ENCODE measurements around the gene SMIM44. TPM values are rescaled to one million over a fixed set of nuclear protein-coding genes. Genes with fewer than 3 reads are reported as not detected.
"Not testable (repeated sequence)": the region's sequence is repeated elsewhere in the genome, so short reads cannot be mapped to it uniquely, and the experiment has no call there.

The SMIM44 gene
- total RNA-seq, 1 donor from 2014 or later, result not detected

DNA sequence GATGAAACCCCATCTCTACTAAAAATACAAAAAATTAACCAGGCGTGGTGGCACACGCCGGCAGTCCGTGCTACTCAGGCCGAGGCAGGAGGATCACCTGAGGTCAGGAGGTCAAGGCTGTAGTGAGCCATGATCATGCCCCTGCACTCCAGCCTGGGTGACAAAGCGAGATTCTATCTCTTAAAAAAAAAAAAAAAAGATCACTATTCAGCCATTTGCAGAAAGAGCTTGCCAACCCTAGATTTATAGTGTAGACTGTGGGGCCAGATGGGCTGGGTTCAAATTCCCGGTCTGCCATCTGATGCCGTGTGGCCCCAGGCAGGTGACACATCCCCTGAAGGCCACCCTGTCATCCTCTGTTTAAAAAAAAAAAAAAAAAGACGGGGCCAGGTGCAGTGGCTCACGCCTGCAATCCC, 31.8 kb downstream of the SMIM44 start:
- no peak for DNase-seq (ENCODE audit: low read depth)
- Histone ChIP-seq H3K36me3 (ENCODE audit: control insufficient read depth, insufficient read depth, low read length) (peaks cover 37% of the 10 kb centered on the region), H3K27me3 (ENCODE audit: control insufficient read depth, insufficient read depth, low read length) (no peaks in the 10 kb centered on the region), H3K4me3 (ENCODE audit: low read depth, low read length) (no peak overlapping the region)
- no peak for FAIRE-seq
- TF ChIP-seq, protein P1, sequence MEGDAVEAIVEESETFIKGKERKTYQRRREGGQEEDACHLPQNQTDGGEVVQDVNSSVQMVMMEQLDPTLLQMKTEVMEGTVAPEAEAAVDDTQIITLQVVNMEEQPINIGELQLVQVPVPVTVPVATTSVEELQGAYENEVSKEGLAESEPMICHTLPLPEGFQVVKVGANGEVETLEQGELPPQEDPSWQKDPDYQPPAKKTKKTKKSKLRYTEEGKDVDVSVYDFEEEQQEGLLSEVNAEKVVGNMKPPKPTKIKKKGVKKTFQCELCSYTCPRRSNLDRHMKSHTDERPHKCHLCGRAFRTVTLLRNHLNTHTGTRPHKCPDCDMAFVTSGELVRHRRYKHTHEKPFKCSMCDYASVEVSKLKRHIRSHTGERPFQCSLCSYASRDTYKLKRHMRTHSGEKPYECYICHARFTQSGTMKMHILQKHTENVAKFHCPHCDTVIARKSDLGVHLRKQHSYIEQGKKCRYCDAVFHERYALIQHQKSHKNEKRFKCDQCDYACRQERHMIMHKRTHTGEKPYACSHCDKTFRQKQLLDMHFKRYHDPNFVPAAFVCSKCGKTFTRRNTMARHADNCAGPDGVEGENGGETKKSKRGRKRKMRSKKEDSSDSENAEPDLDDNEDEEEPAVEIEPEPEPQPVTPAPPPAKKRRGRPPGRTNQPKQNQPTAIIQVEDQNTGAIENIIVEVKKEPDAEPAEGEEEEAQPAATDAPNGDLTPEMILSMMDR (IDR thresholded peaks at IDR 0.05; ENCODE audit: insufficient read depth, low read length, severe bottlenecking), result no peak

DNA sequence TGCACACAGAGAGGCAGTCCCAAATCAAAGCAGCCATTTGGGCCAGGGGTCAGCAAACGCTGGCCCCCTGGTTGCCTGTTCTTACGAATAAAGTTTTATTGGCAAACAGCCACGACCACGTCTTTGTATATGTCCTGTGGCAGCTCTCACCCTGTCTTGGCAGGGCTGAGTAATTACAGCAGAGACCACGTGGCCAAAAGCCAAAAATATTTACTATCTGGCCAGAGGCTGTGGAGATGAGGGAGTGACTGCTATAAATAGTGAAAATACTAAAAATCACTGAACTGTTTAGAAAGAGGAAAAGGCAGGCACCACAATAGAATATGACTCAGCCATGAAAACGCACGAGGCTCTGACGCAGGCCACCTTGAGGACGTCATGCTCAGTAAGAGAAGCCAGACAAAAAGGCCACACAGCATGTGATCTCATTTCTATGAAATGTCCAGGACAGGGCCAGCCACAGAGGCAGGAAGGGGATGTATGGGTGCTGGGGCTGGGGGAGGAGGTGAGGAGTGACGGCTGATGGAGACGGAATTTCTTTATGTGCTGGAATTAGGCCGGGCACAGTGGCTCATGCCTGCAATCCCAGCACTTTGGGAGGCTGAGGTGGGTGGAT, 32.3 kb downstream of the SMIM44 start:
- no peak for FAIRE-seq
- TF ChIP-seq, protein P1 (IDR thresholded peaks at IDR 0.05; ENCODE audit: insufficient read depth, low read length, severe bottlenecking), result no peak
- peaks cover 41% of the 10 kb centered on the region for H3K36me3 ChIP-seq (ENCODE audit: control insufficient read depth, insufficient read depth, low read length)
- H3K4me3 ChIP-seq (ENCODE audit: low read depth, low read length), result no peak overlapping the region
- peak; percentile 95 for DNase-seq (ENCODE audit: low read depth)
- H3K27me3 ChIP-seq (ENCODE audit: control insufficient read depth, insufficient read depth, low read length), result no peaks in the 10 kb centered on the region

GRCh38 chr19:3448616-3449334, 34.5 kb downstream of the SMIM44 start:
- DNase-seq (ENCODE audit: low read depth), result no peak
- peaks cover 39% of the 10 kb centered on the region for H3K36me3 ChIP-seq (ENCODE audit: control insufficient read depth, insufficient read depth, low read length)
- no peak for FAIRE-seq
- no peaks in the 10 kb centered on the region for H3K27me3 ChIP-seq (ENCODE audit: control insufficient read depth, insufficient read depth, low read length)
- TF ChIP-seq, protein P1 (IDR thresholded peaks at IDR 0.05; ENCODE audit: insufficient read depth, low read length, severe bottlenecking), result no peak
- H3K4me3 ChIP-seq (ENCODE audit: low read depth, low read length), result no peak overlapping the region

GRCh38 chr19:3446657-3447056, 36.6 kb downstream of the SMIM44 start:
- peaks cover 36% of the 10 kb centered on the region for H3K36me3 ChIP-seq (ENCODE audit: control insufficient read depth, insufficient read depth, low read length)
- DNase-seq (ENCODE audit: low read depth), result not testable (repeated sequence)

GRCh38 chr19:3444695-3445234, 38.5 kb downstream of the SMIM44 start:
- no peaks in the 10 kb centered on the region for H3K27me3 ChIP-seq (ENCODE audit: control insufficient read depth, insufficient read depth, low read length)
- H3K4me3 ChIP-seq (ENCODE audit: low read depth, low read length), result no peak overlapping the region
- FAIRE-seq (peak; percentile 98), DNase-seq (ENCODE audit: low read depth) (no peak)
- TF ChIP-seq, protein P1 (IDR thresholded peaks at IDR 0.05; ENCODE audit: insufficient read depth, low read length, severe bottlenecking), result no peak
- peaks cover 37% of the 10 kb centered on the region for H3K36me3 ChIP-seq (ENCODE audit: control insufficient read depth, insufficient read depth, low read length)

More at GRCh38 chr19:3446657-3447056, 36.6 kb downstream of the SMIM44 start:
- not testable (repeated sequence) for H3K4me3 ChIP-seq (ENCODE audit: low read depth, low read length); H3K27me3 ChIP-seq (ENCODE audit: control insufficient read depth, insufficient read depth, low read length); FAIRE-seq

Measured in bronchial epithelial cell (primary cell).